Breast epithelium (tissue), 3 donors: Measurements from ENCODE around the gene TRIM43B.

Experiments
- CTCF ChIP-seq, 3 donors: fragments of 450-650 bp; IDR thresholded peaks; one replicate each; pipeline ENCODE4 v1.5.1; 2016 to 2017; ENCODE audit warnings: antibody characterized with exemption in 3 of 3, mild to moderate bottlenecking in 3 of 3, moderate library complexity in 3 of 3
- POLR2A ChIP-seq: fragments of 450-650 bp; IDR thresholded peaks from one replicate; pipeline ENCODE4 v1.6.1; 2016; ENCODE audit warnings: antibody characterized with exemption, mild to moderate bottlenecking, moderate library complexity
- POLR2AphosphoS5 ChIP-seq, 3 donors: sonication (generic); formaldehyde crosslinking; IDR thresholded peaks; one replicate each; pipeline ENCODE4 v1.6.1; 2017; ENCODE audit warnings: antibody characterized with exemption in 3 of 3

GRCh38 chr2:95531254-95531771 is 46.8 kb upstream of the TRIM43B start:
- TF ChIP-seq POLR2A (no peak), CTCF (IDR thresholded peaks at IDR 0.05) (no peak), POLR2AphosphoS5 (IDR thresholded peaks at IDR 0.05) (no peak)
